Kidney glomerular epithelial cell (primary cell): Measurements from ENCODE around the gene GMCL2.
"Not testable (repeated sequence)": the region's sequence is repeated elsewhere in the genome, so short reads cannot be mapped to it uniquely, and the experiment has no call there.

Experiments used
- DNase-seq: peaks from one replicate; lab custom pipeline; 2025; lab: John Stamatoyannopoulos, UW

The GMCL2 gene

DNA sequence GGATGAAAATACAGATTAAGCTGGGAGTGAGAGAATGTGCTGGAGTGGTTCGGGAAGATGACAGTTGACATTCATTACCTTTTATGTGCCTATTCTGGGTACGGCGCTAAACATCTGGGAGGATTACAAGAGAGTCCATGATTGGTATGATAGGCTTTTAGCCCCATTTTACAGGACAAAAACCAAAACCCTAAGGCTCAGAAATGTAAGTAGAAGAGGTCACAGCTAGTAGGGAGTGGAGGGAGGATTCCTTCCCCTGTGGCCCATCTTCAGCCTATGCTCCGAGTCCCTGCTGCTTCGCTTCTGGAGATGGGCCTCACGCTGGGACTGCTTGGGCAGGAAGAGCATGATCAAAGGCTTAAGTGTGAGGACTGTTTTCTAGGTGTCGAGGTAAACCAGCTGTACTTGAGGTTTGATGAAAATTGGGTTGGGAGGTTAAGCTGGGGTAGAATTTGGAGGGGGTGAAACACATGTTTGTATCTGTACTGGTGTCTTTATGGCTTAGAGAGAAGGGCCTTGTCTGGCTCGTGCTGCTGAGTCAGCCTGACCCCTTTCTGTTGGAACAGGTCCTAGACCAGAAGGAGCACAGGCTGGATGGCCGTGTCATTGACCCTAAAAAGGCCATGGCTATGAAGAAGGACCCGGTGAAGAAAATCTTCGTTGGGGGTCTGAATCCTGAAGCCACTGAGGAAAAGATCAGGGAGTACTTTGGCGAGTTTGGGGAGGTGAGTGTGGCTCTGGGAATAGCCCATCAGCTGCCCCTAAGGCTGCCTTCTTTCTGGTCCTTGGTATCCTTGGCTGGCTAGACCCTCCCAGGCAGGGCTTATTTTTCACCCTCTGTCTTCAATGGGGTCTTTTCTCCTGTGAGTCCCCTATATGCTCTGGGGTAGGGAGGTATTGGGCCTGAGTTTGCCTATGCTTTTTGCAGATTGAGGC is 19.3 kb upstream of the GMCL2 start:
- DNase-seq, result no peak

GRCh38 chr5:178205749-178206047 is 18.5 kb upstream of the GMCL2 start:
- DNase-seq, result no peak

- DNase-seq, result peak; percentile 37
Observed at GRCh38 chr5:178204935-178205748, 18.0 kb upstream of the GMCL2 start.

- DNase-seq, result peak; percentile 95
Observed at GRCh38 chr5:178204182-178204934, 17.2 kb upstream of the GMCL2 start, which contains the start of gene HNRNPAB. Gene HNRNPAB (plus strand): TSS chr5:178204533. CDS start chr5:178204838, 305 bp downstream.

DNA sequence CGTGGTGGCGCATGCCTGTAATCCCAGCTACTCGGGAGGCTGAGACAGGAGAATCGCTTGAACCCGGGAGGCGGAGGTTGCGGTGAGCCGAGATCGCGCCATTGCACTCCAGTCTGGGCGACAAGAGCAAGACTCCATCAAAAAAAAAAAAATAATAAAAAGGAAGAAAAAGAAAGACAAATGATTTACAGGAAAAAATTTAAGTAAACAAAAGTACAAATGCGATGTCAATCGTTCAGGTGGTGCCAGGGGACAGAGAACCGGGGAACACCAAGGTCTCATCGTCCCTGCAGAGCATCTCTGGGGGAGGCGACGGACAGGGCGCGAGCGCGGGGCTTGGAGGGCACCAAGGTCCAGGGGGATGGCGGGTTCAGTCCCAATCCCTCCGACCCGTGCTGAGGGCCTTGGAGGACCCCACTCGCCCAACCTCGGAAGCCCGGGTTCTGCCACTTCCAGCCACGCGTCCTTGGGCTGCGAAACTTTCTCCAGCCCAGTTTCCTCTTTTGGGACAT is 16.6 kb upstream of the GMCL2 start:
- DNase-seq, result no peak

DNA sequence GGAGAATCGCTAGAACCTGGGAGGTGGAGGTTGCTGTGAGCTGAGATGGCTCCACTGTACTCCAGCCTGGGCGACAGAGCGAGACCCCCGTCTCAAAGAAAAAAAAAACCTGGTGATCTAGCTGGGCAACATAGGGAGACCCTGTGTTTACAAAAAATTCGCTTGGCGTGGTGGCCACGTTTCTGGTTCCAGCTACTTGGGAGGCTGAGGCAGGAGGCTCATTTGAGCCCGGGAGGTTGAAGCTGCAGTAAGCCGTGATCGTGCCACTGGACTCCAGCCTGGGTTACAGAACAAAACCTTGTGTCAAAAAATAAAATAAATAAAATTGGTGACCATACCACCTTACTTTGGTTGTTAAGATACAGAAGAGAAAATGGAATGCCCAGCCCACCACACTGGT is 15.4 kb upstream of the GMCL2 start:
- no peak for DNase-seq

GRCh38 chr5:178201927-178202235 is 14.7 kb upstream of the GMCL2 start:
- DNase-seq, result no peak

DNA sequence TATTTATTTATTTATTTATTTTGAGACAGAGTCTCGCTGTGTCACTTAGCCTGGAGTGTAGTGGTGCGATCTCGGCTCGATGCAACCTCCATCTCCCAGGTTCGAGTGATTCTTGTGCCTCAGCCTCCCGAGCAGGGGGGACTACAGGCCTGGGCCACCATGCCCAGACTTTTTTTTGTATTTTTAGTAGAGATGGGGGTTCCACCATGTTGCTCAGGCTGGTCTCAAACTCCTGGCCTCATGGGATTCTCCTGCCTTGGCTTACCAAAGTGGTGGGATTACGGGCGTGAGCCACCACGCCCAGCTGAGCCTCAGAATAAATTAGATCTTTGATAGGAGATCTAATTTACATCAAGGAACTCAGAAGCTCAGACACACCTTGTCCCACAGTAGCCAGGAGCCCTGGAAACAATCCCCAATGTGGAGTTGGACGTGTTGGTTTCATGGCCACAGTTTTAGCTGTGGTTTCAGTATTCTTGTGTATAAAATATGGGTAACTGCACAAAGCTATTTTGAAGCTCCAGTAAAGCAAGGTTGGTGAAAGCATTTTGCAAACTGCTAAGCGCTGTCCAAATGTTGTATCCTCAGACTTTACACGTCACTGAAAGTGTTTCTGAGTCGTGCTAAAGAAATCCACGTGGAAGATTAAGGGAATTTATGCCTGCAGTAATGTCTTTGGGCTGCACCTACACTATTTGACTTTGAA is 14.2 kb upstream of the GMCL2 start:
- DNase-seq, result no peak

GRCh38 chr5:178199581-178200434 is 12.6 kb upstream of the GMCL2 start:
- no peak for DNase-seq

- DNase-seq, result no peak
Observed at GRCh38 chr5:178198706-178199105, 11.5 kb upstream of the GMCL2 start.

- DNase-seq, result not testable (repeated sequence)
Observed at GRCh38 chr5:178198151-178198550, 11.0 kb upstream of the GMCL2 start.

DNA sequence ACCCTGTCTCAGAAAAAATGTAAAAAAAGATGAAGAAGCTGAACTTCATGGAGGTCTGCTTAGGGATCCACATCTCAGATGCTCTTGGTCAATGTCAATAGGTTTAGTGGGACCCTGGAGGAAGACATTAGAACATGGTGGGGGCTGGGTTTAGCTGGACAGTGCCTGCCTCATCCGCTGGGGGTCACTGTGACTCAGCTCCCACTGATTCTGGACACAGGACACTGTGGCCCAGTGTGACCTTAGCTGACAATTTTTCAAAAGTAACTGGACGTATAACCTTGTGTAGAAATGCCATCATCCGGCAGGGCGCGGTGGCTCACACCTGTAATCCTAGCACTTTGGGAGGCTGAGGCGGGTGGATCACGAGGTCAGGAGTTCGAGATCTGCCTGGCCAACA is 9.8 kb upstream of the GMCL2 start:
- no peak for DNase-seq

DNA sequence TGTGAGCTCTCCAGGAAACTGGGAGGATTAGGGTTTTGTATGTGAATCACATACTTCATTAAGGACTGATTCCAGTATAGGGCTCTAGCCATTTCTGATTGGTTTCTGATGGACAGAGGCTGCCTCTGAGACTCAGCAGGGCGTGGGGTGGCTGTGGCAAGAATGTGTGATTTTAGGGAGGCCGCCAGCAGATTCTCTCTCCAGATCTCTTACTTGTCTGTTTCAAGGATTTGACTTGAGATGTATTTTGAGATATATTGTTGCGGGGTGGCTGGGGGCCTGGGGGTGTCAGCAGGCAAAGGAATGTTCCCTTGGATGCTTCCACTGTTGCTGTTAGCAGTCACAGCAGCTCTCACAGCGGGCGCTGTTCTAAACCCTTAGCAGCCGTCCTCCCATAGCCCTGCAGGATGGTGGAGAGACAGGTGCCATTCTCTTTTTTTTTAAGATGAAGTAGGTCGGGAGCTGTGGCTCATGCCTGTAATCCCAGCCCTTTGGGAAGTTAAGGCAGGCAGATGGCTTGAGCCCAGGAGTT is 9.2 kb upstream of the GMCL2 start:
- no peak for DNase-seq

DNA sequence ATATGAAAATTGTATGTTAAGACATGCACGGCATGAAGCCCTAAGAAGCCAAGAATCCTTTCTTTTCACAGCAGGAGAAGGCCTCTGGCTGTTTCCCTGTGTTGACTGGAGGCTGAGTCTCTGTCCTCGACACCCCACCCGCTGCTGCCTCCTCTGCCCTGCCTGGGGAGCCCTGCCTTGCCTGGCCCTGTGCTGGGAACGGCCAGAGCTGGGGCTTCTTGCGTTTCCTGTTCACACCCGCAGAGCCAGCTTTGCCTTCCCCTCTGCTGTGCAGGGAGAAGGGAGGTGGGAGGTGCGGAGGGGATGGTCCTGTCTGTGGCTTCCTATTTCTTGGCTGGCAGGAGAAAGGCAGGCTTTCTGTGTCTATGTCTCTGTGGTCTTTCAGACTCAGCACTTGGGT is 6.9 kb upstream of the GMCL2 start:
- DNase-seq, result no peak

DNA sequence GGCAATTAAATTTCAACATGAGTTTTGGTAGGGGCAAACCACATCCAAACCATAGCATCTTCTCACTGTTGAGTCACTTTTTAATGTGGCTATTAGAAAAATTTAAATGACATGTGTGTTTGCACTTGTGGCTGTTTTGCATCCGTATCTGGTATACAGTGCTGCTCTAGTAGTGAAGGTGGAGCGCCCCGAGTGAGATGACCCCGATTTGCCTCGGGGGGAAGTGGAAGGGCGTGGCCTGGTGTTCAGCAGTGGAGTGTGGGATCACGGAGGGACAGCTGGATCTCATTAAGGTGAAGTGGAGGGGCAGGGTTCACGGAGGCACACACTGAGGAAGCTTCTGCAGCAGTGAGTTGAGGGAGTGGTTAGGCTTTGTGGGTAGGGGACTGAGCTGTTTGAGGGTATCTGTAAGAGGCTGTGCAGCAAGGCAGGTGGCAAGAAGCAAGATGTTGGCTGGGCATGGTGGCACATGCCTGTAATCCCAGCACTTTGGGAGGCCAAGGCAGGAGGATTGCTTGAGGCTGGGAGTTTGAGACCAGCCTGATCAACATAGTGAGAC is 6.2 kb upstream of the GMCL2 start:
- no peak for DNase-seq

- DNase-seq, result no peak
Observed at GRCh38 chr5:178192787-178193186, 5.6 kb upstream of the GMCL2 start.

DNA sequence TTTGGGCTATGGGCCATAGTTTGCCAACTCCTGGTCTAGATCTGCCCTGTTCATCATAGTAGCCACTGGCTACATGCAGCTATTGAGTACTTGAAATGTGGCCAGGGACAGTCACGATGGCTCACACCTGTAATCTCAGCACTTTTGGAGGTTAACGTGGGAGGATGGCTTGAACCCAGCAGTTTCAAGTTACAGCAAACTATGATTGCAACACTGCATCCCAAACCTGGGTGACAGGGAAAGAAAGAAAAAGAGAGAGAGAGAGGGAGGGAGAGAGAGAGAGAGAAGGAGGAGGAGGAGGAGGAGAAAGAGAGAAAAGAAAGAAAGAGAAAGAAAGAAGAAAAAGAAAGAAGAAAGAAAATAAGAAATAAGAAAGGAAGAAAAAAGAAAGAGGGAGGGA is 5.1 kb upstream of the GMCL2 start:
- no peak for DNase-seq

DNA sequence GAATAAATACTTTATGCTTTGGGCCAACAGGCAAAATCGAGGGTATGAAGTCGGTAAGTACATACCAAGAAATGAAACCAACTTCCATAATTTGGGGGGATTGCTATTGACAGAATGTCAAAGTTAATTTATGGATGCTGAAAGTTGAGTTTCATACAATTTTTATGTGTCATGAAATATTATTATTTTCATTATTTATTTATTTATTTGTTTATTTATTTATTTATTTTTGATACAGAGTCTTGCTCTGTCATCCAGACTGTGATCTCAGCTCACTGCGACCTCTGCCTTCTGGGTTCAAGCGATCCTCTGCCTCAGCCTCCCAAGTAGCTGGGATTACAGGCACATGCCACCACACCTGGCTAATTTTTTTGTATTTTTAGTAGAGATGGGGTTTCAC is 4.5 kb upstream of the GMCL2 start:
- no peak for DNase-seq

DNA sequence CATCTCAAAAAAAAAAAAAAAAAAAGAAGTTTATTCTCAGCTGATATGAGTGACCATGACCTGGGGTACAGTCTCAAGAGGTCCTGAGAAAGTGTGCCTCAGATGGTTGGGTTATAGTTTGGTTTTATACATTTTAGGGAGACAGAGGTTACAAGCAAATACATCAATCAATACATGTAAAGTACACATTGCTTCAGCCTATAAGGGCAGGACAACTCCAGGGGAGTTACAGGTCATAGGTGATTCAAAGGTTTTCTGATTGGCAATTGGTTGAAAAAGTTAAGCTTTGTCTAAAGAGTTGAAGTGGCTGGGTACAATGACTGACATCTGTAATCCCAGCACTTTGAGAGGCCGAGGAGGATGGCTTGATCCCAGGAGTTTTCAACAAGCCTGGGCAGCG is 2.3 kb upstream of the GMCL2 start:
- DNase-seq, result no peak

DNA sequence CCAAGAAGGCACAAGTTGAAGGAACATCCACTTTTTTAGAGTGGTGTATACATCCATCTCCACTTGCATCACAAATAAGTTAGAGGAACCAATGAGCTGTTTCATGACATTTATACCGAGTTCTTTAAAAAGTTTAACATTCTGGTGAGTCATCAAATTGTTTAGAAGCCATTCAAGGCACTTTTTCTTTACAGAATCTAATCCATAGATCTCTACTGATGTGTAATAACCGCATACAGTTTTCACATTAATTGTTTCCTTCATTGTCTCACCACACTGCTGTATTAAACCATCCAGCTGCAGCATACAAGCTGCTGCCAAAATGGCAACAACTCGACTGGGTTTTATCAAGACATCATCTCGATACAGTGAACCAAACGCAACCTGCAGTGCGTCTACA is 744 bp downstream of the GMCL2 start:
- no peak for DNase-seq
